GM10266 (cell line): ENCODE measurements around the gene CPEB4.

Experiments
- DNase-seq: peaks from one replicate; pipeline ENCODE4 v3.0.0; 2012; ENCODE audit errors: extremely low spot score
- TF ChIP-seq, protein P1 (sequence below): IDR thresholded peaks from 2 replicates; pipeline ENCODE4 v1.5.1; 2012; ENCODE audit warnings: mild to moderate bottlenecking, low read depth; ENCODE audit not compliant: control insufficient read depth, insufficient read depth; ENCODE audit errors: missing control alignments

The CPEB4 gene

DNA sequence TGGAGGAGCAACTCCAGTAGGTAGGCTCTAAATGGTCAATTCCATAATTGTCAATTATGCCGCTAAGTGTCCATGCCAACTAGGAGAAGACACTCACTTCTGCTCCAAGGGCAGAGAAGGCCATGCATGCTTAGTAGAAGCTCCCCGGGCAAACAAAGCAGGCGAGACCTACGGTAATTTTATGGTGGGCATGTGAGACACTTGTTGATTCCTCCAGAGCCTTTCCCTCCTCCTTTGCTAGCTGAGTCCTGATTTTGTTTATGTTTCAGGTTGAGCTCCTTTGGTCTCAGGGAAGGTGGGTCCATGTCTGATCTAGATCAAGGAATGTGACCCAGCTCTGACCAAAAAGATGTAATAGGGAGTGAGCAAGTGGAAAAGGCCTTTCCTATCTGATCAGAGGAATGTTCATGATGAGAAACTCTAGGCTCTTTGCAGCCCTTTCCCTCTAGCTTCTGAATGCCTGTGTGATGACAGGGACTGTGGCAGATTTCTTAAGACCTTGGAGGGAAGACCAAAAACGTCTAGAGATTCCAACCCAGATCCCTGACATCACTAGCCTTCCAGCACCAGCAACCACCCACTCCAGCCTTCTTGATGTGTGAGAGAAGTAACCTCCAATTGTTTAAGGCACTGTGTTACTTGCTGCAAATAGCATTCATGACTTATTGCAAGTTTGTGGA is 7.7 kb upstream of the CPEB4 start:
- TF ChIP-seq, protein P1, sequence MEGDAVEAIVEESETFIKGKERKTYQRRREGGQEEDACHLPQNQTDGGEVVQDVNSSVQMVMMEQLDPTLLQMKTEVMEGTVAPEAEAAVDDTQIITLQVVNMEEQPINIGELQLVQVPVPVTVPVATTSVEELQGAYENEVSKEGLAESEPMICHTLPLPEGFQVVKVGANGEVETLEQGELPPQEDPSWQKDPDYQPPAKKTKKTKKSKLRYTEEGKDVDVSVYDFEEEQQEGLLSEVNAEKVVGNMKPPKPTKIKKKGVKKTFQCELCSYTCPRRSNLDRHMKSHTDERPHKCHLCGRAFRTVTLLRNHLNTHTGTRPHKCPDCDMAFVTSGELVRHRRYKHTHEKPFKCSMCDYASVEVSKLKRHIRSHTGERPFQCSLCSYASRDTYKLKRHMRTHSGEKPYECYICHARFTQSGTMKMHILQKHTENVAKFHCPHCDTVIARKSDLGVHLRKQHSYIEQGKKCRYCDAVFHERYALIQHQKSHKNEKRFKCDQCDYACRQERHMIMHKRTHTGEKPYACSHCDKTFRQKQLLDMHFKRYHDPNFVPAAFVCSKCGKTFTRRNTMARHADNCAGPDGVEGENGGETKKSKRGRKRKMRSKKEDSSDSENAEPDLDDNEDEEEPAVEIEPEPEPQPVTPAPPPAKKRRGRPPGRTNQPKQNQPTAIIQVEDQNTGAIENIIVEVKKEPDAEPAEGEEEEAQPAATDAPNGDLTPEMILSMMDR, result no peak
- DNase-seq, result no peak

GRCh38 chr5:173881811-173882575 is 6.2 kb upstream of the CPEB4 start:
- TF ChIP-seq, protein P1, result no peak
- DNase-seq, result no peak

DNA sequence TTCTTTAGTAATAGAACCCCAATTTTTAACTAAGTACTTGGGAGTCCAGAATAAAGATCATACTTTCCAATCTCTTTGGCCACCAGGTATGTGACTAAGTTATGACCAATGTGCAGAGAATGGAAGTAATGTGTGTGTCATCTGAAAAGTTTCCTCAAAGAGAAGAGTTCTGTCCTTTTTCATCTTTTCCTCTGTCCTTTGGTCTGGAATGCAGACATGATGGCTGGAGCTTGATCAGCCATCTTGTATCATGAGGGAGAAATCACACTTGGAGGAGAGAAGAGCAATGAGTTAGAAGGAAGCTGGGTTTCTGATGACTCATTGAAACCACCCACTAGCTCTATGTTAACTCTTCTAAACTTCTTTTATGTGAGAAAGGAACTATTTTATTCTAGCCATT is 5.5 kb upstream of the CPEB4 start:
- TF ChIP-seq, protein P1, result no peak
- no peak for DNase-seq

GRCh38 chr5:173883347-173883924 is 4.7 kb upstream of the CPEB4 start:
- DNase-seq, result no peak
- TF ChIP-seq, protein P1, result no peak

GRCh38 chr5:173884402-173885053 is 3.6 kb upstream of the CPEB4 start:
- no peak for DNase-seq
- TF ChIP-seq, protein P1, result no peak

- no peak for DNase-seq
Observed at GRCh38 chr5:173885054-173885443, 3.1 kb upstream of the CPEB4 start.

More at GRCh38 chr5:173885054-173885443, 3.1 kb upstream of the CPEB4 start:
- TF ChIP-seq, protein P1, result no peak
